Measurements from ENCODE around the gene TSPAN32.

Gene TSPAN32

DNA sequence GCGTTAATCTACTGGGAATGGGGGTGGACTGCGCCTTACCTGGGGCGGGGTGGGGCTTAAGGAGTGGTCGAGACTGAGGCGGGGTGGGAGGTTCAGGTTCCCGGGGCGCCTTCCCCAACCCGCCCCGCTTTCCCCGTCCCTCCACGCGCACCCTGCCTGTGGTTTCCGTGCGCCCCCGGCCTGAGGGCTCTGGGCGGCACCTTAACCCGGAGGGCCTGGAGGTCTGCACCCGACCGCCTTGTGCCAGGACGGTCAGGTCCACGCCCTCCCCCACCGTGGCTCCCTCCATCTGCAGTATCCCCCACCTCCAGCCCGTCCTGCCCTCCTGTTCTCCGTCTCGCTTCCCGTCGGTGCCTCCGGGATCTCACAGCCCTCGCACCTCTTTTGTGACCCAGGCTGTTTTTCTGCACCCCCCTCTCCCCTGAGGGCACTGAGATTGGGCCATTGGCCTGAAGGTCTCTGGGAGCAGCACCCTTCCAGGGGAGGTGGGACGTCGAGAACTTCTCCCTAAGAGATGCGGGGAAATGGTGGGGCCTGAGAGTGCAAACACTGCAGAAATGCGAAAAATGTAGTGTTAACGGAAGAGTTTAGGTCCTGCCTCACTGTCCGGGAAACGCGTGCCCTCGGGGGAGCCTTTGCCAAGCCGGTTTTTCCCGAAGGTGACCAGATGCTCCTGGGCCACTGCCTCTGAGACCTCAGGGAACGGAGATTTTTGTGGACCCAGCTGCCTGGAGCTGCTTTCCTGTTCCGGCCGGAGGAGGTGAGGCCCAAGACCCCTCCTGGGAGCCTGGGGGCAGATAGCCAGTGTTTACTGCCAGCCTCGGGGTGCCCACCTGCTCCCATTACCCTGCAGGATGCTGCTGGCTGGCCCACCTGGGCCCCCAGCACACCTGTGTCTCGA is 30.2 kb upstream of the TSPAN32 start:
- FAIRE-seq (no peak), DNase-seq (ENCODE audit: insufficient read length, low spot score) (no peak)
- TF ChIP-seq POU2F2 (IDR thresholded peaks at IDR 0.05; ENCODE audit: low read depth, low read length) (no peak), PAX5 (IDR thresholded peaks at IDR 0.05; ENCODE audit: insufficient read depth, low read length, severe bottlenecking) (no peak), POLR2AphosphoS5 (IDR thresholded peaks at IDR 0.05; ENCODE audit: low read depth, low read length) (no peak), TAF1 (IDR thresholded peaks at IDR 0.05; ENCODE audit: low read depth, low read length) (no peak), POLR2A (IDR thresholded peaks at IDR 0.05; ENCODE audit: low read depth, low read length) (no peak), SPI1 (IDR thresholded peaks at IDR 0.05; ENCODE audit: low read depth, low read length) (no peak)

DNA sequence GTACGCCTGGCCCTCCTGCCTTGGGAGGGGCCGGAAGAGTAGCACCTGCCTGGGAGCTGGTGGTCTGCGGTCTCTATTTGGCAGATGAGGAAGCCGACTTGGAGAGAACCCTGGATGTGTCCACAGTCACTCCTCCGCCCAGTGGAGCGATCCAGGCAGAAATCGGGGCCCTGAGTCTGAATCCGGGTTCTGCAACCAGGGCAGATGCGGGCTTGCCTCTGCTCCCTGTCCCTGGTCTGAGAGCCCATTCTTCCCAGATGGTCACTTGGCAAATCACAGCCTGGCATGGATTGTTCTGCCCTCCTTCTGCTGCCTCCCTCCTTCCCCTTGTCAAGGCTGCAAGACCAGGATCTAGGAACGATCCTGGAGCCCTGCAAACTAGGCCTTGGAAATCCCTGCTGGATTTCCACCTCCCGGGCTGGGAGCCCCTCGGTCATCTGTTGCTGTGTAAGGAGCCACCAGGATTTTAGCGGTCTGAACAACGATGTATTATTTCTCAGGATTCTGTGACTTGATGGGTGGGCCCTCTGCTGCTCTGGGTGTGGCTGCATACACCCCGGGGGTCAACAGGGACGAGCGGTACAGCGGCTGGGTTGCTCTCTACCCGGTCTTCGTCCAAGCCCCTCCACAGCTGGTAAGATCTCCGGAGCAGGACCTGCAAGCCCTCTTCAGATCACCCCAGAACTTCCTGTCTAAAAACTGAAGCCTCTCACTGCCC is 29.4 kb upstream of the TSPAN32 start:
- FAIRE-seq (no peak), DNase-seq (ENCODE audit: insufficient read length, low spot score) (no peak)
- TF ChIP-seq POLR2A (IDR thresholded peaks at IDR 0.05; ENCODE audit: low read depth, low read length) (no peak), PAX5 (IDR thresholded peaks at IDR 0.05; ENCODE audit: insufficient read depth, low read length, severe bottlenecking) (no peak), TAF1 (IDR thresholded peaks at IDR 0.05; ENCODE audit: low read depth, low read length) (no peak), POLR2AphosphoS5 (IDR thresholded peaks at IDR 0.05; ENCODE audit: low read depth, low read length) (no peak), SPI1 (IDR thresholded peaks at IDR 0.05; ENCODE audit: low read depth, low read length) (no peak), POU2F2 (IDR thresholded peaks at IDR 0.05; ENCODE audit: low read depth, low read length) (no peak)

DNA sequence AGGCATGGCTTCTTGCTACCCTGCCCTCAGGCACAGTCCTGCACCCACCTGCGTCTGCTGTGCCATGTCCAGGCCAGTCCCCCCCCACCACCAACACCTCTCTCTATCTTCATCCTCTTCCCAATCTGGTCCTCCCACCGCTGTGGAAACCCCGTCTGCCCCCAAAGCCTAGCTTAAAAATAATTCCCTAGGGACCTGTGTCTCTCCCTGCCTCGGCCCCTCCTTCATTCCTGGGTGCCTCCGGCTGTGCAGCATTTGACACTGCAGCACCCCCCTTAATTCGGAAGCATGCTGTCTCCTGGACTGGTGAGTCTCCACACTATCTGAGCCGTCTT is 28.9 kb upstream of the TSPAN32 start:
- DNase-seq (ENCODE audit: insufficient read length, low spot score), result no peak
- TF ChIP-seq TAF1 (IDR thresholded peaks at IDR 0.05; ENCODE audit: low read depth, low read length) (no peak), POLR2AphosphoS5 (IDR thresholded peaks at IDR 0.05; ENCODE audit: low read depth, low read length) (no peak), PAX5 (IDR thresholded peaks at IDR 0.05; ENCODE audit: insufficient read depth, low read length, severe bottlenecking) (no peak), POU2F2 (IDR thresholded peaks at IDR 0.05; ENCODE audit: low read depth, low read length) (no peak), POLR2A (IDR thresholded peaks at IDR 0.05; ENCODE audit: low read depth, low read length) (no peak), SPI1 (IDR thresholded peaks at IDR 0.05; ENCODE audit: low read depth, low read length) (no peak)
- no peak for FAIRE-seq

DNA sequence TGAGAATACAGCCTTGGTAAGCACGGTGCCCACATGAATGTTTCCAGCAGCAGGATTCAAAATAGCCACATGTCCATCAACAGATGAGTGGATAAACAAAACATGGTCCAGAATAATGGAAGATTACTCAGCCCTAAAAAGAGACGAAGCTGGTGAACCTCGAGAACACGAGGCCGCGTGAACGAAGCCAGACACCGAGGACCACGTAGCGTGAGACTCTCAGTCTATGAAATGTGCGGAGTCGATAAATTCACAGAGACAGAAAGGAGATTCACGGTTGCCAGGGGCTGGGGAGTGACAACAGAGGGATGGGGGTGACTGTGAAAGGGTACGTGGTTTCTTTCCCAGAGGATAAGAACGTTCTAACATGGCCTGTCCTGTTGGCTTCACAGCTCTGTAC is 28.5 kb upstream of the TSPAN32 start:
- FAIRE-seq (no peak), DNase-seq (ENCODE audit: insufficient read length, low spot score) (no peak)
- no peak for TF ChIP-seq POLR2A (IDR thresholded peaks at IDR 0.05; ENCODE audit: low read depth, low read length)
- TF ChIP-seq TAF1 (IDR thresholded peaks at IDR 0.05; ENCODE audit: low read depth, low read length), result no peak
- TF ChIP-seq POU2F2 (IDR thresholded peaks at IDR 0.05; ENCODE audit: low read depth, low read length), result no peak
- TF ChIP-seq POLR2AphosphoS5 (IDR thresholded peaks at IDR 0.05; ENCODE audit: low read depth, low read length), result no peak
- no peak for TF ChIP-seq PAX5 (IDR thresholded peaks at IDR 0.05; ENCODE audit: insufficient read depth, low read length, severe bottlenecking)
- TF ChIP-seq SPI1 (IDR thresholded peaks at IDR 0.05; ENCODE audit: low read depth, low read length), result no peak

DNA sequence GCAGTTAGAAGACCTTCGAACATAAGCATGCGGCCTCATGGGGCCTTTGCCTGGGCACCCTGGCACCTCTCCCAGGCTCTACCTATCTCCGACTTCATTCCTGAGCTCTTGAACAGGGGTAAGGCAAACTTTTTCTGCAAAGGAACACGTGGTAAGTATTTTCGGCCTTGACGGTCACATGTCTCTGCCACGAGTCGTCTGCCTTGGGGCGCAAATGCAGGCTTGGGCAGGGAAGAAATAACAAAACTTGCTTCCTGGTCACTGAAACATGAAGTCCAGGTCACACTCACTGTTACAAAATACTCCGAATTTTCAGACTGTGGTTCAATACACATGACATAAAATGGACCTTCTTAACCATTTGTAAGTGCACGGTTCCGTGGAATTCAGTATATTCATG is 28.0 kb upstream of the TSPAN32 start:
- FAIRE-seq (no peak), DNase-seq (ENCODE audit: insufficient read length, low spot score) (no peak)
- no peak for TF ChIP-seq TAF1 (IDR thresholded peaks at IDR 0.05; ENCODE audit: low read depth, low read length)
- TF ChIP-seq POLR2A (IDR thresholded peaks at IDR 0.05; ENCODE audit: low read depth, low read length), result no peak
- TF ChIP-seq POU2F2 (IDR thresholded peaks at IDR 0.05; ENCODE audit: low read depth, low read length), result no peak
- no peak for TF ChIP-seq SPI1 (IDR thresholded peaks at IDR 0.05; ENCODE audit: low read depth, low read length)
- TF ChIP-seq POLR2AphosphoS5 (IDR thresholded peaks at IDR 0.05; ENCODE audit: low read depth, low read length), result no peak
- TF ChIP-seq PAX5 (IDR thresholded peaks at IDR 0.05; ENCODE audit: insufficient read depth, low read length, severe bottlenecking), result no peak

DNA sequence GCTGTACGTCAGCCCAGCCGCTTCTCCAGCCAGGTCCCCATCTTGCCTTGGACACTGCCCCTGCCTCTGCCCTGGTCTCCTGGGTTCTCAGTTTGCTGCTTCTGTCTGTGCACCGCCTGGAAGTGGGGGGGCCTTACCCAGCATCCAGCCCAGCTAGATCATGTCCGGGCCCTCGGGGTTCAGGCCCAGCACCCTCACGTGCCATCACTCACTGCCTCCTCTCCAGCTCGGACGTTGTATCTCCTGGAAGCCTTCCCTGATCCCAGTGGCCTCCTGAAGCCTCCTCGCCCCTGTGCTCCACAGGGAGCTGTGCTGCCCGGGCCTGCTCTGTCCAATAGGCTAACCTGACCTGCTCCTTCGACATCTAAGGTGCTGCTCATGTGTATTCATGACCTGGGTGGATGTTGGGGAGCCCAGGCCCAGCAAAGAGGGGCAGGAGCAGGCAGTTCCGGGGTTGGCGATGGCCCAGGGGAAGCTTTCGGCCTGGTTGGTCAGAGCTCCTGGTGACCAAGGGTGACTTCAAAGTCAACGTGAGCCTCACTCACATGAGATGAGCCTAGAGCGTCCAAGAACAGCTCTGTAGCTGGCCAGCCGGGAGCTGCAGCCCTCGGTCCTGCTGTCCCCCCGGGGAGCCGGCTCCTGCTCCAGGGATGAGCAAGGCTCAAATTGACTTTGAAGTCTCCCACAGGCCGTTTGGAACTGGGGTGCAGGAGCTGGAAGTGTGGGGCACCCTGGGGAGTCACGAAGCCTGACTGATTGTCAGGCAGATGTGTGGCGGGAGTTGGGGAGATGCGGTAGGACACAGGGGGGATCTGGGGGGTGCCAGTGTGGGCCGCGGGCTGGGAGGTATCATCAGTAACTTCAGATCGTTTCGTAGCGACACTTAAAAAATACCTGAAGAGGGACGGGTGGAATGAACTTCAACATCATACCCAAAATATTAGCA is 26.2 kb upstream of the TSPAN32 start:
- TF ChIP-seq POU2F2 (IDR thresholded peaks at IDR 0.05; ENCODE audit: low read depth, low read length), result no peak
- no peak for TF ChIP-seq PAX5 (IDR thresholded peaks at IDR 0.05; ENCODE audit: insufficient read depth, low read length, severe bottlenecking)
- TF ChIP-seq SPI1 (IDR thresholded peaks at IDR 0.05; ENCODE audit: low read depth, low read length), result no peak
- no peak for FAIRE-seq
- DNase-seq (ENCODE audit: insufficient read length, low spot score), result no peak

DNA sequence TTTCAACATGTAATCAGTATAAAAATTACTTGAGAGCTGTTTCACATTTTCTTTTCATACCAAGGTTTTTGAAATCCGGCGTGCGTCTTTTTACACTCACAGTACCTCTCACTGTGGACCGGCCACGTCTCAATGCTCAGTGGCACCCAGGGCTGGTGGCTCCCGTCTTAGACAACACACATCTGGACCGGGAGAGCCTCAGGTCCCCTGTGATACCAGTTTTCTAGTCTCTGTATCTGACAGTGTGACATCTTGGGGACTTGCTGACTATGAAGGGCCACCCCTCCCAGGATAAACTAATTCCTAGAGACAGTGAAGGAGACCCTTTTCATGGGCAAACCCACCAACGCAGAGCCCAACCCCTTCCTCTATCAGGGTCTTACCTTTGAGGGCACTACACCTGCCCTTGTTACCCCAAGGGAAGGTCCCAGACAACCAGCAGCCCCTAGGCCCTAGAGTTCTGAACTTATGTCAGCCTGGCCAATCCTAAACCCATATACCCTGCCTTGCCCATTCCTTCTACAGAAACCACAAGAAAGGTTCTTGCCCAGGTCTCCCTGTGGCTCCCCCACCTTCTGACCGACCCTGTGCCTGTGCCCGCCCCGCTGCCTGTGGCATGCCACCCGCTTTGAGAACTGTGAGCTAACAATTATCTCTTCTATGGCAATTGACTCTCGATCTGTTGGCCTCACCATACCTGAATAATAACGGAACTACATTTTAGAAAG is 25.4 kb upstream of the TSPAN32 start:
- TF ChIP-seq POLR2AphosphoS5 (IDR thresholded peaks at IDR 0.05; ENCODE audit: low read depth, low read length) (no peak), SPI1 (IDR thresholded peaks at IDR 0.05; ENCODE audit: low read depth, low read length) (no peak), PAX5 (IDR thresholded peaks at IDR 0.05; ENCODE audit: insufficient read depth, low read length, severe bottlenecking) (no peak), POU2F2 (IDR thresholded peaks at IDR 0.05; ENCODE audit: low read depth, low read length) (no peak), POLR2A (IDR thresholded peaks at IDR 0.05; ENCODE audit: low read depth, low read length) (no peak), TAF1 (IDR thresholded peaks at IDR 0.05; ENCODE audit: low read depth, low read length) (no peak)
- FAIRE-seq (no peak), DNase-seq (ENCODE audit: insufficient read length, low spot score) (no peak)

DNA sequence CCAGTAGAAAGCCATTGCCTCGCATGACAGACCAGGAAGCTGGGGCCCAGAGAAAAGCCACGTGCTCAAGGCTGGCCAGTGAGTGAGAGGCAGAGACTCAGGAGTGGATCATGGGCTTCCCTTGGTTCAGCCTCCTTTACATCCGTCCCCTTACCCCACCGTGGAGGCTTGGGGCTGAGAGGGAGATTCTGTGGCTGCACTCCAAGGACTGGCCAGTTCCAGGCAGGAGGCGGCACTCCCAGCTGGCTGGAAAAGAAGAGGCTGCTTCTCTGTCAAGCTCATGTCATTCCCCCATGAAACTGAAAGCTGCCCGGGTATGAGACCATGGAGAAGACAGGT is 24.8 kb upstream of the TSPAN32 start:
- TF ChIP-seq POLR2A (IDR thresholded peaks at IDR 0.05; ENCODE audit: low read depth, low read length) (no peak), POLR2AphosphoS5 (IDR thresholded peaks at IDR 0.05; ENCODE audit: low read depth, low read length) (no peak), SPI1 (IDR thresholded peaks at IDR 0.05; ENCODE audit: low read depth, low read length) (no peak), POU2F2 (IDR thresholded peaks at IDR 0.05; ENCODE audit: low read depth, low read length) (no peak), TAF1 (IDR thresholded peaks at IDR 0.05; ENCODE audit: low read depth, low read length) (no peak), PAX5 (IDR thresholded peaks at IDR 0.05; ENCODE audit: insufficient read depth, low read length, severe bottlenecking) (no peak)
- no peak for FAIRE-seq
- no peak for DNase-seq (ENCODE audit: insufficient read length, low spot score)
